Measurements from ENCODE around the gene MORN1. TPM values are rescaled to one million over a fixed set of nuclear protein-coding genes. Genes with fewer than 3 reads are reported as not detected.

MORN1 gene
- total and polyA plus RNA-seq, 2 of the 8 experiments (the other 6 are each of a cell fraction or from before 2014, with no cell fraction given), result 5.0 to 9.1 TPM

DNA sequence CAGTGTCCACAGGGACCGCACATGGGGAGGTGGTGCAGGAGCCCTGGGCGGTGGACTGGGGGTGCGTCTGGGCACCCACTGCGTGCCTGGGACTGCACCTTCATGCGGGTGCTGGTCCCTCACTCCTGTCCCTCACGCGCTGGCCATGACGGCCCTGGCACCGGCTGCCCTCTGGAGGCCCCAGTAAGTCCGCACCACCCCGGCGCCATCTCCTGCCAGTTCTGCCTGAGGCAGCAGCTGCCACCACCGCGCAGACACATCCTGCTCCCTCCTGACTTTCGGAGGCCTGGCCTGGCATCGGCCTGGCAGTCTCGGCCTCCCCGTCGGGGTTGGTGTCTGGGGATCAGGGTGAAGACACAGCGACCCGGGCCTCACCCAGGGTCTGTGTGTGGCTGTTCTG is 64.8 kb downstream of the MORN1 start:
- Histone ChIP-seq H3K56ac (replicated peaks; ENCODE audit: insufficient read length, low read depth, low read length) (no peak overlapping the region), H2AK5ac (ENCODE audit: low read depth, low read length) (no peak overlapping the region), H3K36me3 (ENCODE audit: control insufficient read depth in 2 of 4, insufficient read depth in 4 of 4, low read length in 3 of 4) (no peaks in the 10 kb centered on the region), H3K27me3 (replicated peaks in 1 of 4; ENCODE audit: control insufficient read depth in 3 of 4, extremely low read depth in 1 of 4, insufficient read depth in 3 of 4, low read length in 3 of 4) (no peaks in the 10 kb centered on the region; a peak in 1 of 7 replicates), H4K91ac (replicated peaks; ENCODE audit: insufficient read length, low read length) (peak overlapping the region; percentile 40), H3K9me3 (ENCODE audit: insufficient read depth in 2 of 2, low read depth in 1 of 2, low read length in 1 of 2) (peaks cover 7 to 11% of the 10 kb centered on the region in 2 experiments; a peak in 3 of 4 replicates), H4K20me1 (replicated peaks in 1 of 2; ENCODE audit: control insufficient read depth in 1 of 2, insufficient read depth in 2 of 2, low read length in 2 of 2) (no peaks in the 10 kb centered on the region), H3K27ac (ENCODE audit: low read depth, low read length) (no peak overlapping the region), H3K4me1 (replicated peaks in 1 of 4; ENCODE audit: control insufficient read depth in 3 of 4, insufficient read depth in 4 of 4, low read length in 3 of 4) (peaks cover 0 to 8% (median 1%) of the 10 kb centered on the region in 4 experiments; a peak in 3 of 7 replicates), H3K4me2 (ENCODE audit: insufficient read depth in 1 of 2, low read depth in 2 of 2, low read length in 2 of 2) (no peak overlapping the region), H3K18ac (ENCODE audit: extremely low read depth, low read length) (no peak overlapping the region), H2BK15ac (ENCODE audit: low read length) (no peak overlapping the region), H3K9ac (replicated peaks in 1 of 4; ENCODE audit: extremely low read depth in 1 of 4, low read depth in 3 of 4, low read length in 3 of 4) (no peak overlapping the region), H2BK5ac (ENCODE audit: low read depth, low read length) (no peak overlapping the region), H2BK120ac (replicated peaks; ENCODE audit: low read depth, low read length) (no peak overlapping the region), H3K79me1 (ENCODE audit: low read depth, low read length) (no peaks in the 10 kb centered on the region), H3K4me3 (ENCODE audit: extremely low read depth in 1 of 4, insufficient read depth in 2 of 4, low read depth in 3 of 4, low read length in 4 of 4) (no peak overlapping the region), H2AFZ (ENCODE audit: low read length) (no peak overlapping the region), H4K5ac (ENCODE audit: insufficient read length, low read depth, low read length) (no peak overlapping the region), H2BK12ac (ENCODE audit: low read depth, low read length) (no peak overlapping the region), H3K14ac (ENCODE audit: insufficient read length) (no peak overlapping the region), H4K8ac (ENCODE audit: extremely low read depth, insufficient read depth, low read length) (no peak overlapping the region), H2BK20ac (ENCODE audit: low read length) (no peak overlapping the region), H3K23me2 (ENCODE audit: low read depth, low read length) (no peaks in the 10 kb centered on the region; the same call in 1 of the 2 replicates), H3K79me2 (ENCODE audit: control insufficient read depth in 1 of 2, insufficient read depth in 2 of 2, low read length in 2 of 2) (no peaks in the 10 kb centered on the region), H3K4ac (replicated peaks; ENCODE audit: insufficient read length, low read depth, low read length) (no peak overlapping the region), H3K23ac (ENCODE audit: insufficient read length) (no peak overlapping the region)
- 94% methylated on average over 16 of the region's 21 CpGs; no CpG with 5 or more reads in 1 of the 2 experiments for WGBS, 2 experiments (ENCODE audit: extremely low coverage in 1 of 2, insufficient coverage in 1 of 2, insufficient read length in 1 of 2, insufficient replicate concordance in 2 of 2, low coverage in 1 of 2, low lambda C conversion rate in 2 of 2, missing lambda C conversion rate in 1 of 2)
- TF ChIP-seq RAD21 (IDR thresholded peaks at IDR 0.05 in 1 of 2, conservative IDR thresholded peaks at IDR 0.05 in 1 of 2; ENCODE audit: low read depth in 2 of 2, low read length in 2 of 2), result 0 out of 4 replicates have a peak, but pooled peaks of 1 of the 2 experiments have one; percentile 3
- no peak for TF ChIP-seq KDM5A (IDR thresholded peaks at IDR 0.05; ENCODE audit: low read length)
- TF ChIP-seq CTBP2 (IDR thresholded peaks at IDR 0.05; ENCODE audit: borderline replicate concordance, insufficient read depth, insufficient read length, low read length), result no peak
- FAIRE-seq (no peak), DNase-seq (ENCODE audit: low read depth in 1 of 2, low spot score in 2 of 2) (no peak)
- ChIA-PET CTCF (ENCODE audit: partially characterized antibody) (interaction anchor here (1.1 kb wide), 1 partner anchor 9 kb away, joined by 3 read pairs; no protein-coding TSS in a partner anchor), POLR2A (ENCODE audit: partially characterized antibody) (interaction anchor here (1.2 kb wide), 1 partner anchor 58 kb away, joined by 3 read pairs; no protein-coding TSS in a partner anchor)

Measured in H1 (cell line).